GM19035 (cell line): ENCODE results near the gene MAD2L1BP.
"Not testable (repeated sequence)": the region's sequence is repeated elsewhere in the genome, so short reads cannot be mapped to it uniquely, and the experiment has no call there.

ENCODE experiments used
- ATAC-seq: cut with Tn5 transposase; IDR thresholded peaks from one replicate; pipeline ENCODE4 v1.9.1; 2021; ENCODE audit not compliant: unreplicated experiment

The MAD2L1BP gene, protein sequence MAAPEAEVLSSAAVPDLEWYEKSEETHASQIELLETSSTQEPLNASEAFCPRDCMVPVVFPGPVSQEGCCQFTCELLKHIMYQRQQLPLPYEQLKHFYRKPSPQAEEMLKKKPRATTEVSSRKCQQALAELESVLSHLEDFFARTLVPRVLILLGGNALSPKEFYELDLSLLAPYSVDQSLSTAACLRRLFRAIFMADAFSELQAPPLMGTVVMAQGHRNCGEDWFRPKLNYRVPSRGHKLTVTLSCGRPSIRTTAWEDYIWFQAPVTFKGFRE

DNA sequence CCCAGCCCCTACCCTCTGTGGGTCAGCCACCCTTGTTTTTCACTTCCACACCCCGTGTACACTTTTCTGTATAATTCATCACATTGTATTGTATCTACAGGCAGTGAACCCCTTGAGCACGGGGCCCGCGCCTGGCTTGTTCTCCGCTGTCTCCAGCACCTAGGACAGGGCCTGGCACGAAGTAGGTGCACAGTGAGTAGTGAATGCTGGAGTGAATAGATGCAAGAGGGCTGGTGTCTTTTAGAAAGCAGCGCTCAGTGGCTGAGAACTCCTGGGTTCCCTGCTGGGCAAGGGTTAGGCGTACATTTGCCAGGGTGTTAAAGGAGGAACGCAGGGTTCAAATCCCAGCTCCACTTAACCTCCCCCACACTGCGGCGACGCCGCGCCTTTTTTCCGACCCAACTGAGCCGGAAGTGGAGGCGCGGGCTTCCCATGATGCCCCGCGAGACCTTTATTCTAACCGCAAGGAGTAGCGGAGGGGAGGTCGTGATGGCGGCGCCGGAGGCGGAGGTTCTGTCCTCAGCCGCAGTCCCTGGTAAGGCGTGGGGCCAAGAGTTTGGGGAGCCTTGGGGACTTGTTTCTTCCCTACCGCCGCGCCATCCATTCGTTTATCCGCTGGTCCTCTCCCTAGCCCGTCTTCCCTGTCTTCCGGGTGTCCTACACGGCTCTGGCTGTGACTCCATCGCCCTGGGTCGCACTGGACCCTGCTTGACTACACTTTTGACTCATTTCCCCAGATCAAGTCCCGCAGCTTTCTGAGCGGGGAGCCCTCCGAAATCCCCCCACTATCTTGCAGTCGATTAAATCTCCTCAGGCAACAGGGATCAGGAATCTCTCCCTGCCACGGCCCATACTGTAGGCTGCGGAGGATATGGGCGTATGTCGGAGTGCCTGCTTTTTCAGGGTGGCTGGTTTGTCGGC lies at the start of gene MAD2L1BP:
Gene MAD2L1BP, plus strand, starts transcription at position 454 of the 921 bp plus-strand sequence. Its CDS starts 36 bp downstream, at position 490.
- ATAC-seq = peak; percentile 80

DNA sequence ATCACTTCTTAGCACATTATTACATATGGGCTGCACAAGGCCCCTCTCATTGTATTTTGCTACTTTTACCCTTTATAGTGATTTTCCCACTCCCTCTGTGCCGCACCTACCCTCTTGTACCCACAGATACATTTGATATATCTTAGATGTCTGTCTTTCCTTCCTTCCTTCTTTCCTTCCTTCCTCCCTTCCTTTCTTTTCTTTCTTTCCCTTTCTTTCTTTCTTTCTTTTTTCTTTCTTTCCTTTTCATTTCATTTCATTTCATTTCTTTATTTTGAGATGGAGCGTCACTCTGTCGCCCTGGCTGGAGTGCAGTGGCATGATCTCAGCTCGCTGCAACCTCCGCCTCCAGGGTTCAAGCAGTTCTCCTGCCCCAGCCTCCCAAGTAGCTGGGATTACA lies 47.4 kb upstream of the MAD2L1BP start:
- no peak for ATAC-seq

DNA sequence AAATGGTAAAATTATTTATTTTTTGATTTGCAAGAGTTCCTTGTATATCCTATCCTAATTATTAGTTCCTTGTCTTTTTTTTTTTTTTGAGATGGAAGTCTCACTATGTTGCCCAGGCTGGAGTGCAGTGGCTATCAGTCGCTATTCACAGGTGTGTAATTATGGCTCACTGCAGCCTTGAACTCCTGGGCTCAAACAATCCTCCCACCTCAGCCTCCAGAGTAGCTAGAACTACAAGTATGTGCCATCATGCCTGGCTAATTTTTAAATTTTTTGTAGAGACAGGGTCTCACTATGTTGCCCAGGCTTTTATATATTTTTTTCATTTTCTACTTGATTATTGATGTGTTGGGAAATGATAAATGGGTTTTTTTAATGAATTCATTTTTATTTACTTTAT lies 46.1 kb upstream of the MAD2L1BP start:
- not testable (repeated sequence) for ATAC-seq

DNA sequence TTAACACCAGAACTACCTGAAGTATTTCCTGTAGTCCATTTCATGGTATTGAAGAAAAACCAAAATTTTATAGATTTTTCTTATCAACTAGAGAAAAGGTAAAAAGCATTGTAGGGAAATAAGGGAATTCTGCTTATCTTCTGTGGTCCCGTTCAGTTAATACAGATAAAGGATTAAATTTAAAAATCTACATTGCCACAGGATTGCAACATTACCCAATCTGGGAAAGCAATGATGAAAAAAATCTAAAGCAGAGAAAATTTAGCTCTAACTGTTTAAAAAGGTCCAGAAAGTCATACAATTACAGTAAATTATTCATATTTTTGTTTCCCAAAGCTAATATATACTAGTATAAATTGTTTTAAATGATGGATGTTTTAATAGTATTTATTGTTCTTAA lies 41.7 kb upstream of the MAD2L1BP start:
- ATAC-seq = no peak

DNA sequence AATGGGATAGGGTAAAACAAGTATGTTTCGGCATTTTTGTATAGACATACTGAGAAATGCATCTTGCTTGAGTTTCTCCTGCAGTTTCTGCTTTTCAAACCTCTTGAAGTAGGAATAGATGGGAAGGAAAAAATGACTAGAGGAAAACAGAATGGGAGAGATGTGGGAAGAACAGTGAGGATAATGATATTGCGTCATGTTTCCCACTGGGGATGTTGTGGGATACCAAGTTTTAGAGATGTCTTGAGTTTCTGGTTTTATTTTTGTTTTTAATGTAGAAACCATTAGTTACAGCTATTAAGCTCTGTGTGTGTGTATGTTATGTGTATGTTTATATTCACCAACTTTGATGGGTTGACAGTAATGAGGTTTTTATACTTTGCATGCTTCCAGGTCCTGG lies 35.0 kb upstream of the MAD2L1BP start:
- ATAC-seq = no peak

DNA sequence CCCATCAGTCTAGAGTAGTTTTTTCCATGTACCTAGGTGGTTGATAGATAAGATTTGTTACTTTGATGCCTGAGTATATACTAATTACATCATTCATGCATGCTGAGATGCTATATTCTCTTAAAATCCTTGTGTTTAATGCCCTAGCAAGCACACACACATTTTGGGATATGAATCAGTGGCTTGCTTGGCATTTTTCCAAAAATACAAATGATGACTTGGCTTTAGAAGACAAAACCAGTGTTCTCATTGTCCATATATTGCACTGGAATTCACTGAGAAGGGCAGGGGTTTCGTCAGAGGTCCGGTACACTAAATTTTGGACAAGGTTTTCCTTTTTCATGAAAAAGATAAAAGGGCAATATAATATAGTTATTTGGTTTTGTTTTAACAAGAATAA lies 31.5 kb upstream of the MAD2L1BP start:
- no peak for ATAC-seq

DNA sequence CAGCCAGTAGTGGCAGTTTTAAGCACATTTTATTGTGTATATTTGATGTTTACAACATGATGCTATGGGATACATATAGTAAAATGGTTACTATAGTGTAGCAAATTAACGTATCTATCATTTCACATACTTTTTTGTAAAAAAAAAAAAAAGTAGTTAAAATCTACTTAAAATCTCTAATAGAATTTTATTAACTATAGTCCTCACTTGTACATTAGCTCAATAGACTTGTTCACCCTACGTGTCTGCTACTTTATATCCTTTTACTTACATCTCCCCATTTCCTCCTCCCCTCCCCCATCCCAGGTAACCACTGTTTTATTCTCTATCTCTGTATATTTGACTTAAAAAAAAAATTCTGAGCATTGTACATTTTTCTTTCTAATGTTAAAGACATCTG lies 29.6 kb upstream of the MAD2L1BP start:
- no peak for ATAC-seq

DNA sequence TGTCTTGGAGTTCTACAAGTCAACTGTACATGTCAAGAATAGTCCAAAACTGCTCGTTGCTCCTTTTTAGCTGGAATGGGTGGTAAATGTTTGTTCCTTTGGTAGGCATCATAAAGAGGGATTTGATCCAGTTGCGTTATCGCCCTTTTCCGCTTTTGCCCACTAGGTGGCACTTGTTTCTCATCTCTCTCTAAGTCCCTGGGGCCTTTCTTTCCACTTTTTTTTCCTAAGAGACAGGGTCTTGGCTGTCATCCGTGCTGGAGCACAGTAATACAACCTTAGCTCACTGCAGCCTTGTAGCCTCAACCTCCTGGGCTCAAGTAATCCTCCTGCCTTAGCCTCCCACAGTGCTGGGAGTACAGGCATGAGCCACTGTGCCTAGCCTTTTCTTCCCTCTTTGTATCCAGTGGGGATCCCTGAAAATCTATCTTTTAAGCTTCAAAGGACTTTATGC lies 27.3 kb upstream of the MAD2L1BP start:
- no peak for ATAC-seq

DNA sequence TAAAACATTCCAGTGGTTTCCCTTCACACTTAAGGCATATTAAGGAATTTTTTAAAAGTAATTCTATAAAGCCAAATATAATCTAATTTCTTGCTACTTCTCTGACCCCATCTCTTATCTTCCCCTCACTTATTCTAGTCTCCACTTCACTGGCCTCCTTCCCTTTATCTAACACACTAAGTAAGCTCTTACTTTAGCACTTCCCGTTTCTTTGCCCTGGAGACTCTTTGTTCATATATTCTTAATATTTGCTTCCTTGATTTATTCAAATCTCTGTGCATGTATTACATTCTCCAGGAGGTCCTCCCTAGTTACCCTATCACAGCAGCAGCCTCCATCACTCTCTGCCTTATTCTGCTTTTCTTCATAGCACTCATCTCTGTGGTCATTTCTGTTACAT lies 26.8 kb upstream of the MAD2L1BP start:
- ATAC-seq = no peak

DNA sequence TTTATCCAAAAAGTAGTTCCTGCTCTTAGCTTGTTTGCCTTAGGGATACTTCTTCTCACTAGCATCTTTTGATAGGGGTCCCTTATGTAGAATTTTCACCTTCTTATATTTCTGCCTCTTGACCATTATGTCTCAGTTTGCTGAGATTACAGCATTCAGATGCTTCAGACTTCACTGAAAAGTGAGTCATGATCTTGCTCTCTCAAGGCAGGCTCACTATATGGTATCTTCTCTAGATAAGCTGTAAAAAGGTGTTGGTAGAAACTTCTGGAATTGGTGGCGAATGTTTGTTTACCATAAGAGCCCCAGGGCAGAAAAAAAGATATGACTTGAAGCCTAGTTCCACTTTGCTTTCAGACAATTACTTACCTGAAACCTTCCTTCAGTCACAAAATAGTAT lies 26.2 kb upstream of the MAD2L1BP start:
- no peak for ATAC-seq

DNA sequence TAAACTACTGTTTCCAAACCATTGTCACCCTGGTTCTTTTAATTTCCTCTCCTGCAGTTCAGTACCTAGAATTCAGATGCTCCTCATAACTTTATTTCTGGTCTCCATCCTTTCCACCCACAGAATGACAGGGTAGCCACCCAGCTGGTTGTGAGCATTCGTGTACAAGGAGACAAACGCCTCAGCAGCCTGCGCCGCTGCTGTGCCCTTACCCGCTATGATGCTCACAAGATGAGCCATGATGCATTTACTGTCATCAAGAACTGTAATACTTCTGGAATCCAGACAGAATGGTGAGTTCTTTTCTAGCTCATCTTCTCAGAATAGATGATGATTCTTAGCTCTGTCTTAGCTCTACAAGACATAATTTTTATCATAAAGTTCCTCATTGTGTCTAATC lies 25.2 kb upstream of the MAD2L1BP start:
- no peak for ATAC-seq

DNA sequence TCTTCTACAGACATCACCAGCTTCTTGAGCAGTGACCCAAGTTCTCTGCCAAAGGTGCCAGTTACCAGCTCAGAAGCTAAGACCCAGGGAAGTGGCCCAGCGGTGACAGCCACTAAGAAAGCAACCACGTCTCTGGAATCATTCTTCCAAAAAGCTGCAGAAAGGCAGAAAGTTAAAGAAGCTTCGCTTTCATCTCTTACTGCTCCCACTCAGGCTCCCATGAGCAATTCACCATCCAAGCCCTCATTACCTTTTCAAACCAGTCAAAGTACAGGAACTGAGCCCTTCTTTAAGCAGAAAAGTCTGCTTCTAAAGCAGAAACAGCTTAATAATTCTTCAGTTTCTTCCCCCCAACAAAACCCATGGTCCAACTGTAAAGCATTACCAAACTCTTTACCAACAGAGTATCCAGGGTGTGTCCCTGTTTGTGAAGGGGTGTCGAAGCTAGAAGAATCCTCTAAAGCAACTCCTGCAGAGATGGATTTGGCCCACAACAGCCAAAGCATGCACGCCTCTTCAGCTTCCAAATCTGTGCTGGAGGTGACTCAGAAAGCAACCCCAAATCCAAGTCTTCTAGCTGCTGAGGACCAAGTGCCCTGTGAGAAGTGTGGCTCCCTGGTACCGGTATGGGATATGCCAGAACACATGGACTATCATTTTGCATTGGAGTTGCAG lies 21.8 kb upstream of the MAD2L1BP start:
- ATAC-seq = no peak

DNA sequence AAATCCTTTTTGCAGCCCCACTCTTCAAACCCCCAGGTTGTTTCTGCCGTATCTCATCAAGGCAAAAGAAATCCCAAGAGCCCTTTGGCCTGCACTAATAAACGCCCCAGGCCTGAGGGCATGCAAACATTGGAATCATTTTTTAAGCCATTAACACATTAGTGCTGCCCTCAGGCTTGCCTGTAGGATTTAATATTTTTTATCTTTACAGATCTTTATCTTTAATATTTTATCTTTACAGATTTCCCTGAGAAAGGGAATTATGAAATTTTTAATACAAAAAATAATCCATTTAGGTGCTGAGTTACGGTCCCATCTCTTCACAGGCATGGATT lies 21.3 kb upstream of the MAD2L1BP start:
- ATAC-seq = no peak

DNA sequence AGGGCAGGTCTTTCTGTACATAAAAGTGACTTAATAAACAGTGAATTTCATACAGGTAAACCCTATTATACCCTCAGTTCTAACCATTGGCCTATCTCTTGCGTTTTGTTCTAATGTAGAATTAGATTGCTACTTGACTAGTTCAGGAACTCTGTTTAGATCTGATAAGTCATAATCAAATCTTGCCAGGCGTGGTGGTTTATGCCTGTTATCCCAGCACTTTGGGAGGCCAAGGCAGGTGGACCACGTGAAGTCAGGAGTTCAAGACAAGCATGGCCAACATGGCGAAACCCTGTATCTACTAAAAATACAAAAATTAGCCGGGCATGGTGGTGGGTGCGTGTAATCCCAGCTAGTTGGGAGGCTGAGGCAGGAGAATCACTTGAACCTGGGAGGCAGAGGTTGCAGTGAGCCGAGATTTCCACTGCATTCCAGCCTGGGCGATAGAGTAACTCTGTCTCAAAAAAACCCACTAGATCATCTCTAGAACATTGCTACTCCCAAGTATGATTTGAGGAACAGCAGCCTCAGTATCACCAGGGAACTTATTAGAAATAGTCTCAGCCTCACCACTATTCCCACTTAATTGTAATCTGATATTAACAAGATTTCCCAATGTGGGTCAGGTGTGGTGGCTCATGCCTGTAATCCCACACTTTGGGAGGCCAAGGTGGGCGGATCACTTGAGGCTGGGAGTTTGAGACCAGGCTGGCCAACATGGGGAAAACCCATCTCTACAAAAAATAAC lies 18.7 kb upstream of the MAD2L1BP start:
- no peak for ATAC-seq

DNA sequence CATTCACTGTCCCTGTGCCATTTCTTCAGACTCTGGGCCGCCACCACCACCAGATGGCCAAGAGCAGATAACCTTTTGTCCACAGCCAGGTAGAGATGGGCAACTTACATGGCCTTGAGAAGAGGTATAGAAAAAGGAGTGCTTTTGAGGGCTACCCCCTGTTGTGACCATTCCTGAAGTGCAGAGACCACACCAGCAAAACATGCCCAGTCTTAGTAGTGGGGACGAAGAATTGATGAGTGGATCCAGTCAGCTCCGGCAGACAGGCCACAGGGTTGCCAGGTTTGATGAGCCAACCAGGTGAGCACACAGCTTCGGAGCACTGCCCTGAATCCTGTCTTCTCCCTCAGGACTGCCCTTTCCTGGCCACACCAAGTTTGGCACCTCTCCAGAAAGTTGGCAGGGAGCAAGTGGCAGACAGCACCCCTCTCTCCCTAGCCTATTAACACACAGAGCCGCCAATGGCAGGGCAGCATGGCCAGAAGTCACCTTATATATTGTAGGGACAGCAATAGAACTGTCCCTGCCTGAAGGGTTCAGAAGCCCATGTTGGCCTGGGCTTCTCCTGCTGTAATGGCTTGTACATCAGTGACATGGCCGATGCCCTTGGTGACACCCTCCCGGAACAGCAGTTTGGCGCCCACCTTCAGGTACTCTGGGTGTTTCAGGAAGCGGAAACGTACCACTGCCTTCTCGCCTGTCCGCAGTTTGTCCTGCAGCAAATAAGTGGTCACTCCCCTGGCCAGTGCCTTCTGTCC lies 14.4 kb upstream of the MAD2L1BP start:
- ATAC-seq = no peak

DNA sequence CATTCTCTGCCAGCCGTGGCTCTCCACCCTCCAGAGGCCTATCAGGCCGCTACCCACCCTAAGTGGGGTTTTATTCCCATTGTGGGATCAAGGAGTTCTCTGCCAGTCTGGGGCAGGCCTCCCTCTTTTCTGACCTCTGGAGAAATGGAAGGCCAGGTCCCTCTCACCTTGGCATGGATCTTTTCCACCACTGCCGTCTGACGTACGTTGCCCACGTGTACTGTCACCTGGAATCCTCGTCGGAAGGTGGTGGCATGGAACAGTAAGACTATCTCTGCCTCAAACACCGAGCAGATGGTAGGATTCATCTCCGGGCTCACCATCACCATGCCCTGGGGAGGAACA lies 13.8 kb upstream of the MAD2L1BP start:
- ATAC-seq = no peak

DNA sequence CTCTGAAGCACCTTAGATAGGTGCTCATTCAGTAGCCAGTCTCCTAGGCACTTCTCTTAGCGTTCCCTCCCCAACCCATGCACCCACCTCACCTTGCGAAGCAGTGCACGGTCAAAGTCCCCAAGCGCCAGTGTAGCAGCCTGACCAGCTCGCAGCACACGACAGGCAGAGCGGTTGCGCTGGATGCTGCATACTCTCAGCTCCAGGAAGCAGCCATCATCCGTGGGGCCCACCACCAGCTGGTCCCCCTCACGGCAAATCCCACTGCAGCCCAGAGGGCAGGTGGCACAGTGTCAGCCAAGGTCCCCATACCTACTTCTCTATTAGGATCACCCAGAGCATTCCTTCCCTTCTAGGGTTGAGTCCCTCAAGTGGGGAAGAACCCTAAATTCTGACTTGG lies 13.1 kb upstream of the MAD2L1BP start:
- ATAC-seq = no peak

DNA sequence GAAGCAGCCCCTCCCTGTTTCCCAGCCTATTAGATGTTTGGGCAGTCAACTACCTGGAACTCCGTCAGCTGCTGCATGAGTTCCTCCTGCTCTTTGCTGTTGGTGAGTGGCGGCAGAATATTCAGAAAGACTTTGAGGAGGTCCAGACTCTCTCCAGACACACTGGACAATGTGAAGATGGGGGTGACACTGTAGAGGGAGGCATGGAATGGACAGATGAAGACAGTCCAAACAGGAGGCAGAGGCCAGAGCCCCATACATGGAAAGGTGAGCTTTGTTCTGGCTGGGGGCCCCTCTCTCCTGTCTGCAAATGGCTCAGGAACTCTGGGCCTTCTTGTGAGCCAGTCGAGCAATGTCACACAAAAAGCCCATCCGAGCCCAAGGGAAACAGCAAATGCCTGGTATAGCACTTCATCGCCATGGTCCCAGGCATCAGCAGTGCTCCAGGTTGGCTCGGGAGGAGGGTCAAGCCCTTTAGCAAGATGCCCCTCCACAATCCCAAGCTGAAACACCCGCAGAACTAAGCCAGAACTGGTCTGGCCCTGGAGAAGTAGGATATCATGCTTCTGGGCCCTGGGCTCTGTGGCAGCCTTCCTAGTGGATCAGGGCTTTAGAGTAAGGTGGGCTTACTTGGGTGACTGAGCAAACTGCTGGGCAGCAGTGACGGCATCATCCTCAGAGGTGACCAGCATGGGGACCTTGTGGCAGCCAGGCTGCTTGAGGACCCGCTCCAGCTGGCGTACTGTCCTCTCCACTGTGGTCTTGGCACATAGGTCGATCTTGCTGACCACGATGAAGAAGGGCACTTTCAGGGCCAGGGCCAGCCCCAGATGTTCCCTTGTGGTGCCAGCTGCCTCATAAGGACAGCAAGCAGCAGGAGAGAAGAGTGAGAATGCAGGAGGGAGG lies 11.5 kb upstream of the MAD2L1BP start:
- ATAC-seq = no peak

DNA sequence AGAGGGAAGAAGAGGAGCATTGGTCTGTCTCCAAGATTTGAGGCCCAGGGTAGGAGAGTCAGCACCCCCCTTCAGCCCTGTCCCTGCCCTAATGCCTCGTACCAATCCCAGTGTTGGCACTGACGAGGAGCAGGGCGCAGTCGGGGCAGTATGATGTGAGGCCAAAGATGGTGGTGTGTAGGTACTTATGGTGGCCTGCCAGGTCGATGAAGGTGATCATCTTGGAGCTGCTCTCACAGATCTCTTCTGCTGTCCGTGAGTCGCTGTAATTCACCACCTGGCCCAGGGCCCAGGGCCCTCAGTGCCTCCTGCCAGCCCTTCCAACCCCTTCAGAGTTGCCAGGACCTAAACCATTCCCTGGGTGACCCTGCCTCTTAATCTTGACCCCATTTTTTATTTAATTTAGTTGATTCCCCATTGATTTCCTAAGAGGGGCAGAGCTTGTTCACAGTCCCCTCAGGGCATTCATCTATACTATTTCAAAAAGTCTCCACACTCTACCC lies 10.8 kb upstream of the MAD2L1BP start:
- ATAC-seq = no peak
